Cortex of kidney (tissue), 1 donor: ENCODE results near the gene VWA3B.

ENCODE experiments used
- DNase-seq: peaks from one replicate; lab custom pipeline; 2025; lab: John Stamatoyannopoulos, UW

VWA3B gene

GRCh38 chr2:98177286-98177685 lies 90.3 kb downstream of the VWA3B start:
- no peak for DNase-seq

- DNase-seq: no peak
Measured at GRCh38 chr2:98177986-98178385, 91.0 kb downstream of the VWA3B start.

DNA sequence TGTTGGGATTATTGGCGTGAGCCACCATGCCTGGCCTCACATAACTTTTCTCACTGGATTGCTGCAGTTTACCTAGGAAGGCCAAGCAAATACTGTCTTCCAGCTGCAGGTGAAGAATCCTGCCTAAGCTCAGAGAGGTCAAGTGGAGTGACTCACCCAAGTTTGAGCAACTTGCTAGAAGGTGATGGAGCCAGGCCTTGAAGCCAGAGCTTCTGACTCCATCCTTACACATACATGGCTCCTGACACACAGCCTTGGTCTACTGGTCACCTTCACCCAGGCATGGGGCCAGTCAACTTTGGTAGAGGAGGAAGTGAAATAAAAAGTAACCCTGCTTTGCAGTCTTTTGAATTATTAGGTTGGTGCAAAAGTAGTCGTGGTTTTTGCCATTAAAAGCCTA lies 93.5 kb downstream of the VWA3B start:
- DNase-seq: no peak

- no peak for DNase-seq
Measured at GRCh38 chr2:98181346-98181745, 94.4 kb downstream of the VWA3B start.

- DNase-seq: no peak
Measured at GRCh38 chr2:98185801-98186200, 98.8 kb downstream of the VWA3B start.

GRCh38 chr2:98187194-98187593 lies 100.2 kb downstream of the VWA3B start:
- no peak for DNase-seq

DNA sequence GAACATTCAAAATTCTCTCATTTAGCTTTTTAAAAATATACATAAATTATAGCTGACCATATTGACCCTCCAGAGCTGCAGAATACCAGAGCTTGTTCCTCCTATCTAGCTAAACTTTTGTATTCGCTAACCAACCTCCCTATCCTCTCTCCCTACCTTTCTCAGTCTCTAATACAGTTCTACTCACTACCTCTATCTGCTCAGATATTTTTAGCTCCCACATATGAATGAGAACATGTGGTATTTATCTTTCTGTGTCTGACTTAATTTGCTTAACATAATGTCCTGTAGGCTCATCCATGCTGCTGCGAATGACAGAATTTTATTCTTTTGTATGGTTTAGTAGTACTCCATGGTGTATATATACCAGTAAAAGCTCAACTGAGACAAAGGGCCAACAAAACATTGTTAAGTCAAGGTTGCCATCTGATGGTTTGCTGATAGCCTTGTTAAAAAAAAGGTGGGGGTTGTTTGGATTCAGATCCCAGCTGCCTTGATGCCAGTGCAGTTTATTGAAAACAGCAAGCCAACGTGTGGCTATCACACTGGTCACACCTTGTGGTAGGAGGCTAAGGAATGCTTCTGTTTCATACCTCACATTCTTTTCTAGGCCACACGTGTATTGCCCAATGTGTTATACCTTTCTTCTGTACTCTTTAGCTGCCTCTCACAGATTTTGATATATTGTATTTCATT lies 101.5 kb downstream of the VWA3B start:
- no peak for DNase-seq

DNA sequence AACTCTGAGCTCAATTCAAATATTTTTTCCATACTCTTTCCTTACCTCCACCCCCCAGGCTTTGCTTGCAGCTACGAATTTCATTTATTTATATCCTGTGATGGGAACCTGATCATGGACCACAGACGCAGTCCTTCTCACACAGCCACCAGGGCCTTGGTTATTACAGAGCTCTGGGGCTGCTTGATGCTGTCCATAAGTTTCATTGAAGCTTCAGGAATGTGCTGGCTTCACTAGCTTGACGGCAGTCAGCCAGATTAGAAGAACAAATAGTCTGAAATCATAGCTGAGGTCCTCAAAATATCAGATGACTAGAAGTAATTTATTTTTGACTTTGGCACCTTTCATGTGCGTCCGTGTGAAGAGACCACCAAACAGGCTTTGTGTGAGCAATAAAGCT lies 104.9 kb downstream of the VWA3B start:
- no peak for DNase-seq

DNA sequence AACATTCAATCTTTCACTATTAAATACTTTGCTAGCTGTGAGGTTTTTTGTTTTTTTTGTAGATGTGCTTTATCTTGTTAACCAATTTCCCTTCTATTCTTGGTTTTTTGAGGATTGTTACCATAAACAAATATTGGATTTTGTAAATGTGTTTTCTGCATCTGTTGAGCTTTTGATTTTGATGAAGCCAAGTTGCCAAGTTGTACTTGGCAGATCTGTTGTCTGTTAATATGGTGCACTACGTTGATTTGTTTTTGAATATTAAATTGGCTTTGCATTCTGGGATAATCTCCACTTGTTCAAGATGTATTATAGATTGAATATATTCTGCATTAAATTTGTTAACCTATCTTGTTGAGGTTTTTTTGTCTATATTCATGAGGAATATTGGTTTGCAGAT lies 114.6 kb downstream of the VWA3B start:
- DNase-seq: no peak

GRCh38 chr2:98205889-98206288 lies 118.9 kb downstream of the VWA3B start:
- DNase-seq: no peak

DNA sequence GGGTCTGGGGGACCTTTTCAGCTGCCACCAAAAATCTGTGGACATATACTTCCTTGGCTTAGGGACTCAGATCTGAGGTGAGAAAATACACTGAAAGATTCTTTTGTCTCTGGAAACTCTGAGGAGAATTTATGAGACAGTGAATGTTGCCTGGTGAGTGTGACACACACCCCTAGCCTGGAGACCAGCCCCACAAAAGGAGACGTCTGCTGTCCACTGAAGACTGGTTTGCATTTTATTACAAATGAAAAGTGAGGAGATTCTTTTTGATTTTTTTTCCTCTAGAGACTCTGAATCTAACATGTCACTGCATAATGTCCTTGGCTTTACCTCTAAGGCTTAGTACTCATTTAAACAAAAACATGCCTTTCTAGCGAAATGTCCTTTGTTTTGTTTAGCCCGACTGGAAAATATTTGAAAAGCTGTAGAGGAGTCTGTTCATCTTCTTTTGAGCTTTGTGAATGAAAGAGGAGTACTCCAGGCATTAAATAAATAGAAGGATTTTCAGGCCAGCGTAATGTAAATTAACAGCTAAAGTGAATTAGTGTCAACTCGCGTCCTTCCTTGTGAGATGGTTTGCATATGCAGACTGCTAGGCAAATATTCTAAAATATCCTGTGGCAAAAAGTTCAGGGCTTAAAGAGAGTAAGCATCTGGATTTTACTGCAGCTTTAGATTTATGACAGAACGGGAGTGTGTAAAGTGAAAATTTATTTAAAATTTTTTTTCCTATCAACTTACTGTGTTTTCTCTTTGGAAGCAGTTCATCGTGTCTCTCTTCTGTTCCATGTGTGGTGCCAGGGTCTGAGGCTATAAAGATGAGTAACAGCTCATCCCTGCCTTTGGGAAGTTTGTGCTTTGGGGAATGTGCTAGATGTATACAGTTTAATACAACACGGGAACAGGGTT lies 125.4 kb downstream of the VWA3B start:
- DNase-seq: no peak

DNA sequence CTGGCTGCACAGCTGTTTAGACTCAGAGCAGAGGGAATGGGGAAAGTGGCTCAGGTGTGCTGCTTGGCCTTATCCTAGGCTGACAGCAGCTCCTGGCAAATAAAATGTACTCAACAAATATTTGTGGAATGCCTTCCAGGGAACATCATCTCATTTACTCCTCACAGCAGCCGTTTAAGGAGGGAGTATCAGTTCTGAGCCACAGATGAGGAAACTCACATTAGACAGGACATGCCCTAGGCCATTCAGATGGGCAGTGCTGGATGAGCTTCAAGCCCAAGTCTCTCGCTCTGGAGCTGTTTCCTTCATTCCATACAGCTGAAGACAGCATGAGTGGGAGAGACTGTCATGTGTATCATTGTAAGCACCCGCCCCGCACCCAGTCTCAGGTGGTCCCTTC lies 129.6 kb downstream of the VWA3B start:
- no peak for DNase-seq

GRCh38 chr2:98219152-98219551 lies 132.2 kb downstream of the VWA3B start:
- no peak for DNase-seq

DNA sequence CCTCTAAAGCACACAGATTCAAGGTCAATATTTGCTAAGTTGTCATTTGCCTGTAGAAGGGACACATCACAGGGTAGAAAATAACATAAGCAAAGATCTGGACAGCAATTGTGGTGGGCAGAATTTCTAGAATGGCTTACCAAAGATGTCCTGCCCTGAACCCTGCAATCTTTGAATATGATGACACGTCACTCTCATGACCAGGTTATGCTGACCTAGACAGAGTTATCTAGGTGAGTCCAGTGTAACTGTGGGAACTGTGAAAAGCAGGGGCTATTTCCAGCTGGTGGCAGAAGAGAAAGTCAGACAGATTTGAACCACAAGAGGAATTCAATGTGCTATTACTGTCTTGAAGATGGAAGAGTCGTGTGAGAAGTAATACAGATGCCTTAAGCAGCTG lies 147.0 kb downstream of the VWA3B start:
- DNase-seq: no peak

GRCh38 chr2:98234776-98235175 lies 147.8 kb downstream of the VWA3B start:
- DNase-seq: no peak

DNA sequence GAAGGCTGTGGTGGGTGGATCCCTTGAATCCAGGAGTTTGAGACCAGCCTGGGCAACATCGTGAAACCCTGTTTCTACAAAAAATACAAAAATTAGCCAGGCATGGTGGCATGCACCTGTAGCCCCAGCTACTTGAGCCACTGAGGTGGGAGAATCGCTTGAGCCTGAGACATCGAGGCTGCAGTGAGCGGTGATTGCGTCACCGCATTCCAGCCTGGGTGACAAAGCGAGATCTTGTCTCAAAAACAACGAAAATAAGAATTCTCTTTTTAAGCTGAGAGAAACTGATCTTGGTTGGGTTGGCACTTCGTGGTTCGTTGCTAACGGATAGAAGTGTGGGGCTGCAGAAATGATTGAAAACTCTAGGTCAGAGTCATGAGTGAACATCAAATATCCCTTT lies 150.0 kb downstream of the VWA3B start:
- DNase-seq: no peak

DNA sequence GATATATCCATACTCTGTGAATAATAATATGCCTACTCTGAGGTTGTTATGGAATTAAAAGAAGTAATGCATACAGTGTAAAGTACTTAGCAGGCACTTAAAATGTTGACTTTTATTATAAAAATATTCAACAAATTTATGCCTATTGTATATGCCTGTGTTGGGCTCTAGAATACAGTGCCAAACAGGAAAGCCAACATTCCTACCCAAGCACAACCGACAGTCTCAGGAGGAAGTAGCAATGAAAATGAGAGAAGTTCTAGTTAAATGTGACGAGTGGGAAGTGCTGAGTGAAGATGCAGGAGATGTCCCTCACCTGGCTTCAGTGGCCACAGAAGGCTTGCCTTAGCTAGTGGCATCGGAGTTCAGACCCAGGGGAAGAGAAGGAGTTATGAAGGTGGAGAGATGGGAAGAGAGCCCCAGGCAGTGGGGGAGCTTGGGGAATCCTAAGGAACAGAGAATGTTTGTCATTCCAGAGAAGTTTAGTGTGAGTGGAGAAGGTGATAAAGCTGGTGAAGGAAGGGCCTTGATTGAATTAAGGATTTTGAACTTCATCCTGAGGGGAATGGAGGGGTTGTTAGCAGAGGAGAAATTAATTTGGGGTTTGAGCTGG lies 153.9 kb downstream of the VWA3B start:
- DNase-seq: no peak

GRCh38 chr2:98241592-98241991 lies 154.6 kb downstream of the VWA3B start:
- no peak for DNase-seq

- DNase-seq: no peak
Measured at GRCh38 chr2:98242003-98242402, 155.0 kb downstream of the VWA3B start.

GRCh38 chr2:98245491-98245890 lies 158.5 kb downstream of the VWA3B start:
- DNase-seq: no peak

DNA sequence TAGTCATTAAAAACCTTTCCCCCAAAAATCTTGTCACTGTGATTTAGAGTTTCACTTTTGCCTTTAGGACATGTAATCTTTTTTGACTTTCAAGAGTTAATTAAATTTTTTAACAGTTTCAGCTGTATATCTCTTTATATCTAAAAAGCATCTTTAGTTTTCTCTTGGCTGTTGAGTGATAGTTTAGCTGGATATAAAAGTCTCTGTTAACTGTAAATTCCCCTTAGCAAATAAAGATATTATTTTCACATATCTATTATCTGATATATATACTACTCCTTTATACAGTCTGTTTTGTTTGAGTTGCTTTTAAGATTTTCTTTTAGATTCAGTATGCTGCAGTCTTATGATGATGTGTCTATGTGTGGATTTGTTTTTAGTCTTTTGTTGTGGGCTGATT lies 160.4 kb downstream of the VWA3B start:
- no peak for DNase-seq

DNA sequence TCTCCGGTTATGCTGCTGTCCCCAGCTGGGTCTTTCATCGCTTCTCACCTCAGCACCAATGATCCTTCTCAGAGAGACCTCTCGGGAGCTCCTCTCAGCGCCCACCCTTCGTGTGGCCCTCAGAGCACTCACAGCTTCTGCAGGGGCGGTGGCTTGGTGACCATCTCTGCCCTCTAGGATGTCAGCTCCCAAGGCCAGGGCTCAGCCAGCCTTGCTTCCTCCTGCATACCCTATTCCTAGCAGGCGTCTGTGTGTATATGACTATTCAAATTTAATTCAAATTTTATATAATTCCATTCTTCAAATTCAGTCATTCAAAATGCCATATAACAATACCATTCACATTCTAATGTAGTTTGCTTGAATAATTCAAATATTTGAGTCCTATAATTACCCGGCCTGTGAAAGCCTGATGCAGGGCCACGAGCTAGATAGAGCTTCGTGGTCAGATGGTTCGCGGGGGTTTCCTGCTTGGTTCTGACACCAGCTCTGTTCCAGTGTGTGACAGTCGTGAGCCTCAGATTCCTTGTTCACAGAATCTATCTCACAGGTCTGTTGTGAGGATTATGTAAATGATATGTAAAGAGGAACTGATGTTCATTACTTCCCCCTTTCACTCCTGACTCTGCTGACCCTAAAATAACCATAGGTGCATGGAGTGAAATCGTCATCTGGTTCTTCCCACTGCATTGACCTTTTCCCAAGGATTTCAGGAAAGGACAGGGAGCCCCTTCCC lies 165.2 kb downstream of the VWA3B start:
- DNase-seq: no peak
